Measurements from ENCODE around the gene EPS8L3. TPM values are rescaled to one million over a fixed set of nuclear protein-coding genes. Genes with fewer than 3 reads are reported as not detected.
A peak's percentile ranks its signal among the peaks of the same experiment; 100 is the strongest.

The EPS8L3 gene
- total and polyA plus RNA-seq, 2 of the 8 experiments (the other 6 are each of a cell fraction or from before 2014, with no cell fraction given) = not detected

DNA sequence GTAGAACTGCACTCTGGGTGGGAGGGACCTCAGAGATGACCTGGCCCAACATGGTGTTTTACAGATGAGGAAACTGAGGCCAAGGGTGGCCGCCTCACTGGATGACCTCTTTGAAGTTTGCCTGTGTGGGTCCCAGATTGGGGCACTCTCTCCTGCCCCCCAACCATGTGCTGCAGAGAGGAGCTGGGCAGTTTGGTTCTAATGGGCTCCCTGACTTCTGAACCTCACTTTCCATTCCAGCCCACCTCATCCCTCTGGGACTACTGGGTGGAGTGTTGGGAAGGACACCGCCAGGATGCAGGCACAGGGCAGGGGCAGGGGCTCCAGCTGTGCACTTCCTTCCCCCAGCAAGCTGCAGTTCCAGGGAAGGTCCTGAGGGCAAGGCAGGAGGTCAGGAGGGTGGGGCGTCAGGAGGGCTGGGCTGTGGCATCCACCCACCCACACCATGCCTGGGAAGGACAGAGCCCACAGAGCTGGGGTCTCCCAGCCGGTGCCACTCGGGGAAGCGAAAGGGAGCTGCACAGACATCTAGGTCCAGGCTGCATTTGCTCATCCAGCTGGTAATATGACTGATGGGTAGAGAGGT, 10.3 kb upstream of the EPS8L3 start:
- no peaks in the 10 kb centered on the region; a peak in 2 of 7 replicates for H3K27me3 ChIP-seq (replicated peaks in 1 of 4; ENCODE audit: control insufficient read depth in 3 of 4, extremely low read depth in 1 of 4, insufficient read depth in 3 of 4, low read length in 3 of 4)
- H2BK5ac ChIP-seq (ENCODE audit: low read depth, low read length) = no peak overlapping the region
- peaks cover 0 to 4% (median 0%) of the 10 kb centered on the region in 4 experiments; a peak in 1 of 7 replicates for H3K4me1 ChIP-seq (replicated peaks in 1 of 4; ENCODE audit: control insufficient read depth in 3 of 4, insufficient read depth in 4 of 4, low read length in 3 of 4)
- no peak overlapping the region for H2BK20ac ChIP-seq (ENCODE audit: low read length)
- H2BK120ac ChIP-seq (replicated peaks; ENCODE audit: low read depth, low read length) = no peak overlapping the region
- no peaks in the 10 kb centered on the region for H3K79me1 ChIP-seq (ENCODE audit: low read depth, low read length)
- no peaks in the 10 kb centered on the region for H4K20me1 ChIP-seq (replicated peaks in 1 of 2; ENCODE audit: control insufficient read depth in 1 of 2, insufficient read depth in 2 of 2, low read length in 2 of 2)
- no peak overlapping the region for H3K9ac ChIP-seq (replicated peaks in 1 of 4; ENCODE audit: extremely low read depth in 1 of 4, low read depth in 3 of 4, low read length in 3 of 4)
- no peak overlapping the region for H4K5ac ChIP-seq (ENCODE audit: insufficient read length, low read depth, low read length)
- peak overlapping the region; percentile 60; the same call in 1 of the 2 replicates for H2BK12ac ChIP-seq (ENCODE audit: low read depth, low read length)
- H3K9me3 ChIP-seq (ENCODE audit: insufficient read depth in 2 of 2, low read depth in 1 of 2, low read length in 1 of 2) = no peaks in the 10 kb centered on the region
- no peaks in the 10 kb centered on the region for H3K79me2 ChIP-seq (ENCODE audit: control insufficient read depth in 1 of 2, insufficient read depth in 2 of 2, low read length in 2 of 2)
- no peak overlapping the region for H3K14ac ChIP-seq (ENCODE audit: insufficient read length)
- H2AFZ ChIP-seq (ENCODE audit: low read length) = peak overlapping the region; percentile 54; the same call in 1 of the 2 replicates
- no peak overlapping the region for H3K56ac ChIP-seq (replicated peaks; ENCODE audit: insufficient read length, low read depth, low read length)
- H2BK15ac ChIP-seq (ENCODE audit: low read length) = no peak overlapping the region
- H3K36me3 ChIP-seq (ENCODE audit: control insufficient read depth in 2 of 4, insufficient read depth in 4 of 4, low read length in 3 of 4) = no peaks in the 10 kb centered on the region
- no peak overlapping the region; the same call in 1 of the 2 replicates for H3K18ac ChIP-seq (ENCODE audit: extremely low read depth, low read length)
- peak overlapping the region; percentile 17 for H4K8ac ChIP-seq (ENCODE audit: extremely low read depth, insufficient read depth, low read length)
- no peak overlapping the region for H3K4ac ChIP-seq (replicated peaks; ENCODE audit: insufficient read length, low read depth, low read length)
- POLR2A ChIA-PET (ENCODE audit: partially characterized antibody) = interaction anchor here (0.7 to 3.2 kb wide), 2 partner anchors 211 to 219 kb away, joined by 3 to 14 read pairs; partner anchors contain the start of gene AHCYL1
- CTCF ChIA-PET (ENCODE audit: partially characterized antibody) = interaction anchor here (0.6 to 27.2 kb wide), 48 partner anchors 10 to 241 kb away, joined by 3 to 700 read pairs (median 6); partner anchors contain the start of genes AHCYL1, EPS8L3, GNAI3 and GSTM1
- no peak overlapping the region for H3K27ac ChIP-seq (ENCODE audit: low read depth, low read length)
- DNase-seq (ENCODE audit: low read depth in 1 of 2, low spot score in 2 of 2) (no peak), FAIRE-seq (no peak)
- no peak overlapping the region for H3K4me2 ChIP-seq (ENCODE audit: insufficient read depth in 1 of 2, low read depth in 2 of 2, low read length in 2 of 2)
- H4K91ac ChIP-seq (replicated peaks; ENCODE audit: insufficient read length, low read length) = no peak overlapping the region
- no peak overlapping the region for H2AK5ac ChIP-seq (ENCODE audit: low read depth, low read length)
- 0 out of 2 replicates have a peak, but pooled peaks cover 1% of the 10 kb centered on the region for H3K23me2 ChIP-seq (ENCODE audit: low read depth, low read length)
- H3K23ac ChIP-seq (ENCODE audit: insufficient read length) = no peak overlapping the region
- TF ChIP-seq CREB1 (IDR thresholded peaks at IDR 0.05) (no peak), YY1 (IDR thresholded peaks at IDR 0.05; ENCODE audit: low read depth, low read length) (no peak), SIN3A (conservative IDR thresholded peaks at IDR 0.05 in 1 of 2, IDR thresholded peaks at IDR 0.05 in 1 of 2; ENCODE audit: low read depth in 1 of 2, low read length in 2 of 2) (no peak), SRF (IDR thresholded peaks at IDR 0.05; ENCODE audit: low read depth, low read length) (no peak), RAD21 (IDR thresholded peaks at IDR 0.05 in 1 of 2, conservative IDR thresholded peaks at IDR 0.05 in 1 of 2; ENCODE audit: low read depth in 2 of 2, low read length in 2 of 2) (no peak), CHD2 (IDR thresholded peaks at IDR 0.05; ENCODE audit: low read length) (no peak), CHD1 (IDR thresholded peaks at IDR 0.05; ENCODE audit: low read depth, low read length) (no peak), TAF7 (optimal IDR thresholded peaks at IDR 0.05; ENCODE audit: borderline replicate concordance, low read depth, low read length) (no peak), EZH2 (IDR thresholded peaks at IDR 0.05; ENCODE audit: low read depth, low read length, severe bottlenecking) (no peak), MAFK (IDR thresholded peaks at IDR 0.05; ENCODE audit: low read depth, low read length) (no peak), KDM4A (IDR thresholded peaks at IDR 0.05; ENCODE audit: low read depth, low read length, severe bottlenecking) (no peak), PHF8 (conservative IDR thresholded peaks at IDR 0.05; ENCODE audit: low read depth, low read length) (no peak), RFX5 (IDR thresholded peaks at IDR 0.05; ENCODE audit: borderline replicate concordance, low read depth, low read length) (no peak)
- whole genome bisulfite sequencing, 2 experiments (ENCODE audit: extremely low coverage in 1 of 2, insufficient coverage in 1 of 2, insufficient read length in 1 of 2, insufficient replicate concordance in 2 of 2, low coverage in 1 of 2, low lambda C conversion rate in 2 of 2, missing lambda C conversion rate in 1 of 2) = 62% methylated on average over 6 of the region's 6 CpGs; no CpG with 5 or more reads in 1 of the 2 experiments
- no peak overlapping the region for H3K4me3 ChIP-seq (ENCODE audit: extremely low read depth in 1 of 4, insufficient read depth in 2 of 4, low read depth in 3 of 4, low read length in 4 of 4)

All from H1 (cell line).